ENCODE measurements around the gene BIN1.

DNA sequence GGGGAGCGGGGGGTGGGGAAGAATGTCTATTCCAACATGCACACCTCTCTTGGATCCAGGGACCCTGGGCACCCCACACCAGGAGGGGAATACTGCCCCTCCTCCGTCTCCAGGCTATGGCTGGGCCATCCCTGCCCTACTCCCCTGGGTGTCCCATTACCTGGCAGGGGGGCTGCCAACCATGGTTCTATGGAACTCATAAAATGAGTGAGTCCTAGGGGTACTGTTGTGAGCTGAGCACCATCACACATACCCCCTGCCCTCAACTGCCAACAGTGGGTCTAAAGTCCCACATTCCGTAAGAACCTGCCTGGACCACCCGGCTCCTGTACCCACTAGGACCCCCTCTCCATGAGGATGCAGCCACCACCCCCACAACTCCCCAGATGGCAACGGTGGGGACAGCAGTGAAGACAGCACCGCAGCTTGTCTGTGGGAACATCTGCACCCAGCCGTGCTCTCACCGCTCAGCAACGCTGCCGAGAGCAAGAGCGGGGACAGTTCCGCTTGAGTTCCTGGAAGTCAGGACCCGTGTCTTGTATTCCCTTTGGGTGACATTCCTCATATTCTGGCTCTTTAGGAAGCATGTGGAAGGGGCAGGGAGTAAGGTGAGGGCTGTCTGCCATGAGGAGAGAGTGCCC, 41.5 kb downstream of the BIN1 start:
- TF ChIP-seq, protein P1, sequence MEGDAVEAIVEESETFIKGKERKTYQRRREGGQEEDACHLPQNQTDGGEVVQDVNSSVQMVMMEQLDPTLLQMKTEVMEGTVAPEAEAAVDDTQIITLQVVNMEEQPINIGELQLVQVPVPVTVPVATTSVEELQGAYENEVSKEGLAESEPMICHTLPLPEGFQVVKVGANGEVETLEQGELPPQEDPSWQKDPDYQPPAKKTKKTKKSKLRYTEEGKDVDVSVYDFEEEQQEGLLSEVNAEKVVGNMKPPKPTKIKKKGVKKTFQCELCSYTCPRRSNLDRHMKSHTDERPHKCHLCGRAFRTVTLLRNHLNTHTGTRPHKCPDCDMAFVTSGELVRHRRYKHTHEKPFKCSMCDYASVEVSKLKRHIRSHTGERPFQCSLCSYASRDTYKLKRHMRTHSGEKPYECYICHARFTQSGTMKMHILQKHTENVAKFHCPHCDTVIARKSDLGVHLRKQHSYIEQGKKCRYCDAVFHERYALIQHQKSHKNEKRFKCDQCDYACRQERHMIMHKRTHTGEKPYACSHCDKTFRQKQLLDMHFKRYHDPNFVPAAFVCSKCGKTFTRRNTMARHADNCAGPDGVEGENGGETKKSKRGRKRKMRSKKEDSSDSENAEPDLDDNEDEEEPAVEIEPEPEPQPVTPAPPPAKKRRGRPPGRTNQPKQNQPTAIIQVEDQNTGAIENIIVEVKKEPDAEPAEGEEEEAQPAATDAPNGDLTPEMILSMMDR (IDR thresholded peaks at IDR 0.05) = no peak
- TF ChIP-seq FOXJ3 (CRISPR knock-in tag; IDR thresholded peaks at IDR 0.05) = no peak
- TF ChIP-seq, protein P2, sequence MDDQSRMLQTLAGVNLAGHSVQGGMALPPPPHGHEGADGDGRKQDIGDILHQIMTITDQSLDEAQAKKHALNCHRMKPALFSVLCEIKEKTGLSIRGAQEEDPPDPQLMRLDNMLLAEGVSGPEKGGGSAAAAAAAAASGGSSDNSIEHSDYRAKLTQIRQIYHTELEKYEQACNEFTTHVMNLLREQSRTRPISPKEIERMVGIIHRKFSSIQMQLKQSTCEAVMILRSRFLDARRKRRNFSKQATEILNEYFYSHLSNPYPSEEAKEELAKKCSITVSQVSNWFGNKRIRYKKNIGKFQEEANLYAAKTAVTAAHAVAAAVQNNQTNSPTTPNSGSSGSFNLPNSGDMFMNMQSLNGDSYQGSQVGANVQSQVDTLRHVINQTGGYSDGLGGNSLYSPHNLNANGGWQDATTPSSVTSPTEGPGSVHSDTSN (IDR thresholded peaks at IDR 0.05) = no peak
